Activated naive CD8-positive, alpha-beta T cell treated with anti-CD3 and anti-CD28 coated beads, Interleukin-2, amount 10 ng/mL, durations not matched to agents 7 days and 5 days (primary cell): ENCODE results near the gene DDX55. TPM values are rescaled to one million over a fixed set of nuclear protein-coding genes. Genes with fewer than 3 reads are reported as not detected.
"Not testable (repeated sequence)": the region's sequence is repeated elsewhere in the genome, so short reads cannot be mapped to it uniquely, and the experiment has no call there.

ENCODE experiments used
- ATAC-seq: fragments of 150-1000 bp; cut with Tn5 transposase; one replicate; pipeline ENCODE4 v1.10.0; 2021; ENCODE audit warnings: low read depth, moderate library complexity
- POLR2A ChIA-PET: fragments of 350-600 bp; sonication (Branson Sonifier 250); formaldehyde crosslinking; loops from one replicate; lab custom pipeline; 2021; ENCODE audit warnings: antibody characterized with exemption; lab: Charles Lee
- DNase-seq: peaks from one replicate; pipeline ENCODE4 v3.0.0; 2021
- H3K27ac Mint-ChIP-seq: one replicate; pipeline ENCODE4 v1.8.0; 2022; ENCODE audit warnings: mild to moderate bottlenecking, mixed read lengths
- H3K27me3 Mint-ChIP-seq: one replicate; pipeline ENCODE4 v1.8.0; 2022; ENCODE audit warnings: mild to moderate bottlenecking, moderate library complexity, mixed read lengths
- H3K36me3 Mint-ChIP-seq: one replicate; pipeline ENCODE4 v1.8.0; 2021; ENCODE audit warnings: mild to moderate bottlenecking, mixed read lengths
- H3K4me1 Mint-ChIP-seq: one replicate; pipeline ENCODE4 v1.8.0; 2021; ENCODE audit warnings: mixed read lengths
- H3K4me3 Mint-ChIP-seq: one replicate; pipeline ENCODE4 v1.8.0; 2022; ENCODE audit warnings: mild to moderate bottlenecking, moderate library complexity, mixed read lengths
- H3K9me3 Mint-ChIP-seq: one replicate; pipeline ENCODE4 v1.8.0; 2021; ENCODE audit warnings: mixed read lengths
- total RNA-seq, 2 experiments: library from RNA; stranded (reverse); gene quantifications; one replicate each; pipeline ENCODE4 v1.2.3, GENCODE V29; 2021

DDX55 gene
- total RNA-seq, 2 experiments from 2014 or later = 34.5 to 39.3 TPM

DNA sequence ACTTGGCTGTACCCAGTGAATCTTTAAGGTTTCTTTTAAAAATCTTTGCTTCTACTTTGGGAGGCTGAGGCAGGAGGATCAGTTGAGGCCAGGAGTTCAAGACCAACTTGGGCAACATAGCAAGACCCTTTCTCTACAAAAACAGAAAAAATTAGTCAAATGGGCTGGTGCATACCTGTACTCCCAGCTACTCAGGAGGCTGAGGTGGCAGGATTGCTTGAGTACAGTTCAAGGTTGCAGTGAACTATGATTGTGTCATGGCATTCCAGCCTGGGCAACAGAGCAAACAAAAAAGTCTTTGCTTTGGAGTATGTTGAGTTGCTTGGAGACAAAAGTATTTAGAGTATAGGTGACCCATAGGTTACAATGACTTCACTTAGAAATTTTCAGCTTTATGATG lies 6.2 kb upstream of the DDX55 start:
- Mint-ChIP-seq H3K9me3 (no peaks in the 10 kb centered on the region), H3K4me3 (no peak overlapping the region), H3K27me3 (no peaks in the 10 kb centered on the region), H3K27ac (no peak overlapping the region), H3K4me1 (peaks cover 11% of the 10 kb centered on the region), H3K36me3 (peaks cover 24% of the 10 kb centered on the region)
- ATAC-seq (no peak), DNase-seq (no peak)
- POLR2A ChIA-PET = no interaction called here

DNA sequence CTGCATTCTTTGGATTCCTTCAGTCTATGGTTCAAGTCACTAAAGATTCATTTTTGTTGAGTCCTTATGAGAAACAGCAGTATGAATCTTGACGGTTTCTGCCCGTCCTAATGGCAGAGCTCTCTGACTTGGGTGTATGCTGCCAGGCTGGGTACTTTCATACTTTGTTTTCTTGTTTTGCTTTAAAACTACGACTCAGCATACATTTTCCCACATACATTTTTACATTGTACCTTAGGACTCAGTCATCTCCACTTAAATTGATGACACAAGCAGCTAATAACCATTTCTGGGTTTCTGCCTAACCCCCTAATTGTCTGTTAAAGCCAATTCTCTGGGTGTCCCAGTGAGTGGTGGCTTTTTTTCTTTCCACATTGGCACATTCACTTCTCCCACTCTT lies 4.8 kb upstream of the DDX55 start:
- POLR2A ChIA-PET = no interaction called here
- H3K36me3 Mint-ChIP-seq = peaks cover 19% of the 10 kb centered on the region

DNA sequence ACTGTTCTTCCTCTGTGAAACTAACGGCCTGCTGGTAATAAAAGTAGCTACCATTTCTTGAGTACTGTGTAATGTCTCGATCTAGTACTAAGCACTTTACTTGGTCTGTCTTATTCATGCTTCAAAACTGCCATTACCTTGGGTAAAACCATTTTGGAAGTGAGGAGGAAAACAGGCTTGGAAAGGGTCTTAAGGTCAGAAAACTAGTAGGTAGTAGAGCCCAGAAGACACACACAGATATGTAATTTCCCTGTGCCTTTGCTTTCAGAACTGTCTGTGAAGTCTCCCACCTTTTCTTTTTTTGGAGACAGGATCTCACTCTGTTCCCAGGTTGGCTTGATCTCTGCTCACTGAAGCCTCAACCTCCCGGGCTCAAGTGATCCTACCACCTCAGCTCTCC lies 3.4 kb upstream of the DDX55 start:
- no peak for ATAC-seq
- H3K9me3 Mint-ChIP-seq = no peaks in the 10 kb centered on the region
- DNase-seq = no peak
- peaks cover 23% of the 10 kb centered on the region for H3K4me1 Mint-ChIP-seq
- no peak overlapping the region for H3K27ac Mint-ChIP-seq
- H3K36me3 Mint-ChIP-seq = peaks cover 20% of the 10 kb centered on the region
- H3K4me3 Mint-ChIP-seq = no peak overlapping the region
- POLR2A ChIA-PET = no interaction called here
- no peaks in the 10 kb centered on the region for H3K27me3 Mint-ChIP-seq

More for the DNA sequence above, 4.8 kb upstream of the DDX55 start:
- H3K27ac Mint-ChIP-seq = no peak overlapping the region
- no peaks in the 10 kb centered on the region for H3K9me3 Mint-ChIP-seq
- H3K4me1 Mint-ChIP-seq = peaks cover 16% of the 10 kb centered on the region
- no peak overlapping the region for H3K4me3 Mint-ChIP-seq
- H3K27me3 Mint-ChIP-seq = no peaks in the 10 kb centered on the region
- no peak for DNase-seq
- ATAC-seq = no peak

DNA sequence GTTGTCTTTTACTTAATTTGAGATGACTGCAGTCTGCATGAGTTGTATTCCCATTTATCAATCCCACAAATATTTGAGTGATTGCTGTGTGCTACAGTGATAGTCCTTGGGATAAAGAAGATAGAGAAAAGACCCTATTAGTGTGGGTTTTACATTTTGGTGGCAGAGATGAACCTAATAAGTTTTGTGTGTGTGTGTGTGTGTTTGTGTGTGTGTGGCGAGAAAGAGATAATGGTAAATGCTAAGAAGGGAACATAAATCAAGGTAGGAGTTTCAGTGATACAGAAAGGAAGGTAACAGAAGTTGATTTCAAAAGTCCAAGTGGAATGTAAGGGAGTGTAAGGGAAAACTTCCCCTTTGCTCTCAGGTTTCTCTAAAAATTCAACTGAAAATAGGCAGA lies 2.6 kb upstream of the DDX55 start:
- H3K27me3 Mint-ChIP-seq = no peaks in the 10 kb centered on the region
- H3K4me3 Mint-ChIP-seq = peak overlapping the region; percentile 40
- DNase-seq = no peak
- no peaks in the 10 kb centered on the region for H3K9me3 Mint-ChIP-seq
- peak overlapping the region; percentile 61 for H3K27ac Mint-ChIP-seq
- H3K36me3 Mint-ChIP-seq = peaks cover 20% of the 10 kb centered on the region
- POLR2A ChIA-PET = no interaction called here
- no peak for ATAC-seq
- H3K4me1 Mint-ChIP-seq = peaks cover 27% of the 10 kb centered on the region

DNA sequence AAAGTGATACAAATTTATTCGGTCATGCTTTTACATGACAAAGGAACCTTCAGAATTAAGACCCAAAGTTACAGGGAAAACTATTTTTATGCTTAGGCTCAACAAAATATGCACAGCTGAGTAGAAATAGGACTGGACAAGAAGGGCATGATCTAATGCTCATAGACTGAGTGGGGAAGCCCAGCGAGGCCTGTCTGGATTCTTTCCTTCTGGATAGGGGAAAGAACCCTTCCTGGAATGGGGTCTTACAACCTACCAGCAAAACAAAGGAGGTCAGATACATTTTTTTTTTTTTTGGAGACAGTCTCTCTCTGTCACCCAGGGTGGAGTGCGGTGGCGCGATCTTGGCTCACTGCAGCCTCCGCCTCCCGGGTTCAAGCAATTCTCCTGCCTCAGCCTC lies 2.2 kb upstream of the DDX55 start:
- Mint-ChIP-seq H3K36me3 (peaks cover 20% of the 10 kb centered on the region), H3K4me3 (peak overlapping the region; percentile 40), H3K9me3 (no peaks in the 10 kb centered on the region), H3K27me3 (no peaks in the 10 kb centered on the region), H3K27ac (no peak overlapping the region), H3K4me1 (peaks cover 29% of the 10 kb centered on the region)
- ATAC-seq (no peak), DNase-seq (no peak)
- POLR2A ChIA-PET = interaction anchor here (0.7 kb wide), 1 partner anchor 27 kb away, joined by 3 read pairs; no protein-coding TSS in a partner anchor

DNA sequence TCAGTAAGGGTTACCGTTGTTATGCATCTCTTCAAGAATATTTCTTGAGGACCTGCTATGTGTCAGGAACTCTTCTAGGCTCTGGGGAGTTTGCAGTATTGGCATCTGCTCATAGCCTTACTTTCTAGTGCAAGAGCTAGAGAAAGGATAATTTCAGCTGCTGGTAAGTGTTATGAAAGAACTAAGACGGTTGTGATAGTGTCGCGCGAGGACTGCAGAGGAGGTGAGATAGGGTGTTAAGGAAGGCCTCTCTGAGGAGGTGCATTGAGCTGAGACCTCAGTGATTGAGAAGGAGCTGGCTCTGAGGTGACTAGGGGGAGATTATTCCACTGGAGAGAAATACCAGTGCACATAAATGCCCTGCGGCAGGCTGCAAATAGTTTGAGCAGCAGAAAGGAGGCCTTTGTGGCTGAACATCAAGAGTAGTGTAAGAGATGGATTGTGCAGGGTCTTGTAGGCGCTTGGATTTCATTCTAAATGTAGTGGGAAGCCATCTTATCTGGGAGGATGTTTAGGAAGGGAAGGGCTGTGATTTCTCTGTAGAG lies 824 bp downstream of the DDX55 start:
- POLR2A ChIA-PET = interaction anchor here (0.7 to 2.3 kb wide), 14 partner anchors 9 to 628 kb away, joined by 3 to 17 read pairs (median 3); partner anchors contain the start of genes MPHOSPH9, MTRFR, RILPL1 and RILPL2
- peaks cover 16% of the 10 kb centered on the region for H3K36me3 Mint-ChIP-seq
- H3K27me3 Mint-ChIP-seq = no peaks in the 10 kb centered on the region
- H3K4me3 Mint-ChIP-seq = peak overlapping the region; percentile 93
- peak overlapping the region; percentile 99 for H3K27ac Mint-ChIP-seq
- H3K4me1 Mint-ChIP-seq = peaks cover 34% of the 10 kb centered on the region
- H3K9me3 Mint-ChIP-seq = no peaks in the 10 kb centered on the region
- no peak for DNase-seq
- peak; percentile 1 for ATAC-seq

DNA sequence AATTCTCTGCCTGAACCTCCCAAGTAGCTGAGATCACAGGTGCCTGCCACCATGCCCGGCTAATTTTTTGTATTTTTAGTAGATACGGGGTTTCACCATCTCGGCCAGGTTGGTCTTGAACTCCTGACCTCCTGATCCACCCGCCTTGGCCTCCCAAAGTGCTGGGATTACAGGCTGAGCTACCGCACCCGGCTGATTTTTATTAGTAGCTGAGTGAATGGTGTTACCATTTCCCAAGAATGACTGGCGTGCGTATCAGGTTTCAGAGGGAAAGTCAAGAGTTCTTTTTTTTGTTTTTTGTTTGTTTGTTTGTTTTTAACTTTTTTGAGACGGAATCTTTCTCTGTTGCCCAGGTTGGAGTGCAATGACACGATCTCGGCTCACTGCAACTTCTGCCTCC lies 1.6 kb downstream of the DDX55 start:
- Mint-ChIP-seq H3K27ac (peak overlapping the region; percentile 12), H3K36me3 (peaks cover 22% of the 10 kb centered on the region)

DNA sequence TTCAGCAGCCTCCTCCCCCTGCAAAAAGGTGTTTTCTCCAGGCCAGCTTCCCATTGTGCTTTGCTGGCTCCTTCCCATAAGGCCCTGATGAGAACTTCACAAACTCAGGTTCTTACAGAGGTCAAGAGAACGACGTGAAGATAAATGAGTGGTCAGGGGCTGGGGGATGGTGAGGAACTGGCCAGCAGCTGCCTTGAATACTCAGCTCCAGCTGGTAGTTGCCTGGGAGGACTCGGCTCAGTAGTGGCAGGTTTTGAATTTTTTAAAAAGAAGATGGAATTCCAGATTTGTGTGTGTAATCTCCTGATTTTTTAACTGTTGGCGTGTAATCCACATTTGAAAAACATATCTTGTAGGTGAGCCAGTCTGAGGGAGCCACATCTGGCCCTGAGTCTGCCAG lies 5.9 kb downstream of the DDX55 start:
- no peak overlapping the region for H3K4me3 Mint-ChIP-seq
- peaks cover 18% of the 10 kb centered on the region for H3K4me1 Mint-ChIP-seq
- POLR2A ChIA-PET = no interaction called here
- ATAC-seq = no peak
- DNase-seq = no peak
- H3K9me3 Mint-ChIP-seq = no peaks in the 10 kb centered on the region
- H3K36me3 Mint-ChIP-seq = peaks cover 29% of the 10 kb centered on the region
- no peaks in the 10 kb centered on the region for H3K27me3 Mint-ChIP-seq
- H3K27ac Mint-ChIP-seq = no peak overlapping the region

More for the DNA sequence above, 1.6 kb downstream of the DDX55 start:
- not testable (repeated sequence) for DNase-seq, ATAC-seq, H3K9me3 Mint-ChIP-seq, H3K27me3 Mint-ChIP-seq
- peaks cover 33% of the 10 kb centered on the region for H3K4me1 Mint-ChIP-seq
- peak overlapping the region; percentile 93 for H3K4me3 Mint-ChIP-seq
- POLR2A ChIA-PET = interaction anchor here (1.2 kb wide), 1 partner anchor 144 kb away, joined by 3 read pairs; no protein-coding TSS in a partner anchor

DNA sequence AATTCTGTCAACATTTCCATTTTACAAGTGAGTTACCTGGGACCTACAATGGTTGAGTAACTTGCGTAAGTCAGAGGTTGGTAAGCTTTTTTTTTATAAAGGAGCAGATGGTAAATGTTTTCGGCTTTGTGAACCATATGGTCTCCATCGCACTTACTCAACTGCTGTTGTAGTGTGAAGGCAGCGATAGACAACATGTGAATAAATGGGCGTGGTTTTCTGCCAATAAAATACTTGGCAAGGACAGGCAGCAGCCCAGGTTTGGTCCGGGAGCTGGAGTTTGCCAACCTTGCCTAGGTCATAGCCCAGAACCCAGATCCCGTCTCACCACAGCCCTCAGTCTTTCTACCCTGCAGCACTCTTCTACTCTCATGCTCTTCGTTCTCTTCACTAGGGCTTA lies 6.3 kb downstream of the DDX55 start:
- Mint-ChIP-seq H3K27ac (no peak overlapping the region), H3K4me1 (peaks cover 14% of the 10 kb centered on the region), H3K4me3 (no peak overlapping the region), H3K9me3 (no peaks in the 10 kb centered on the region), H3K36me3 (peaks cover 28% of the 10 kb centered on the region), H3K27me3 (no peaks in the 10 kb centered on the region)
- no peak for DNase-seq
- ATAC-seq = no peak
- POLR2A ChIA-PET = no interaction called here

DNA sequence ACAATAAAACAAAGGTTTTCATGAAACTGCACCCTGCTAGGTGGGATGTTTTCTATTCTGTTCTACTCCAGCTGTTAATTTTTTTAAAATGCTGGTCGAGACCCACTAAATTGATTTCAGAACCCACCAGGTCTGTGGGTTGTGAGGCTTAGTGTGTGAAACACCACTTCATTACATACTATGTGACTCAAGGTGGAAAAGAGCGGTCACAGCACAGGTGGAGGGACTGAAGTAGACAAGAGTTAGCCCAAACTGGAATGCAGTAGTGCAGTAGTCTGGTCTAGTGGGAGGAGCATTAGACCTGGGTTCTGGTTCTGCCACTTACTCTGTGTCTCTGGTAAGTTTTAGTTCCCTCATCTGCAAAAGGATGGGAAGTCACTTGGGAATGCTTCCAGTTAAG lies 12.2 kb downstream of the DDX55 start:
- H3K27ac Mint-ChIP-seq = no peak overlapping the region

DNA sequence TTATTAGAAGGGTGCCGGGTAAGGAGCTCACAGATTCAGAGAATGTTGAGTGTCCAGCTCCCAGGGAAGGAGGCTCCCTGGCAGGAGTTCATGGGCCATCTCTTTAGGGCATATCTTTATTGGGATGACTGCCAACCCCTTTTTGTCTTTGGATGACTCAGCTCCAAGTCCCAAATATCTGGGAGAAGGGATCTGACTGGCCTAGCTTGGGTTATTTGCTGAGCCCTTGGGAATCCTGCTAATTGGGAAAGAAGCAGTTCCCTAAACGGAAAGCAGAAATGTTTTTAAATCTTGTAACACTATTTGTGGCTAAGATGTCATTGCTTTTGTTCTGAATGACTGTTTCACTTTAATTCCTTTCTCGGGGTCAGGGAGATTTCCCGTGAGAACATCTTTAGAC lies 12.6 kb downstream of the DDX55 start:
- no peak for ATAC-seq
- Mint-ChIP-seq H3K27ac (no peak overlapping the region), H3K27me3 (no peaks in the 10 kb centered on the region), H3K36me3 (peaks cover 24% of the 10 kb centered on the region), H3K4me1 (peaks cover 5% of the 10 kb centered on the region), H3K9me3 (no peaks in the 10 kb centered on the region), H3K4me3 (no peak overlapping the region)
- DNase-seq = no peak
- POLR2A ChIA-PET = no interaction called here

More for the DNA sequence above, 12.2 kb downstream of the DDX55 start:
- DNase-seq (no peak), ATAC-seq (no peak)
- H3K4me3 Mint-ChIP-seq = no peak overlapping the region
- peaks cover 5% of the 10 kb centered on the region for H3K4me1 Mint-ChIP-seq
- H3K9me3 Mint-ChIP-seq = no peaks in the 10 kb centered on the region
- POLR2A ChIA-PET = no interaction called here
- no peaks in the 10 kb centered on the region for H3K27me3 Mint-ChIP-seq
- H3K36me3 Mint-ChIP-seq = peaks cover 21% of the 10 kb centered on the region

DNA sequence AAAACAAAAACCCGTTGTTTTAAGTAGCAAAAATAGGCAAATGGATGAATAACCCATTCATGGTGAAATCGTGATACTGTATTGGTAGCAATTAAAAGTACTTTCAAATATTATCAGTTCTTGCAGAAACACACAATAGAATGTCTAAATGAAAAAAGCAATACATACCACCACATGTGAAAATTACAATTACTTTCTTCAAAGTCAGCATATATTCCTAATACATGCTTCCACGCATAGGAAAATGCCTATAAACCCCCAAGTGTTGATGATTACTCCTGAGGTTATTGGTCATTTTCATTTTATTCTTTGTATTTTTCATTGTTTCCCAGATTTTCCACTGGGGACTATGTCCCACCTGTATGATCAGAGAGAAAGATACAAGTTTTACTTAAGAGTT lies 15.2 kb downstream of the DDX55 start:
- Mint-ChIP-seq H3K27ac (no peak overlapping the region), H3K4me3 (no peak overlapping the region), H3K9me3 (no peaks in the 10 kb centered on the region), H3K36me3 (peaks cover 28% of the 10 kb centered on the region), H3K27me3 (no peaks in the 10 kb centered on the region), H3K4me1 (peaks cover 3% of the 10 kb centered on the region)
- ATAC-seq = no peak
- POLR2A ChIA-PET = interaction anchor here (0.6 kb wide), 1 partner anchor 842 kb away, joined by 3 read pairs; no protein-coding TSS in a partner anchor
- no peak for DNase-seq

DNA sequence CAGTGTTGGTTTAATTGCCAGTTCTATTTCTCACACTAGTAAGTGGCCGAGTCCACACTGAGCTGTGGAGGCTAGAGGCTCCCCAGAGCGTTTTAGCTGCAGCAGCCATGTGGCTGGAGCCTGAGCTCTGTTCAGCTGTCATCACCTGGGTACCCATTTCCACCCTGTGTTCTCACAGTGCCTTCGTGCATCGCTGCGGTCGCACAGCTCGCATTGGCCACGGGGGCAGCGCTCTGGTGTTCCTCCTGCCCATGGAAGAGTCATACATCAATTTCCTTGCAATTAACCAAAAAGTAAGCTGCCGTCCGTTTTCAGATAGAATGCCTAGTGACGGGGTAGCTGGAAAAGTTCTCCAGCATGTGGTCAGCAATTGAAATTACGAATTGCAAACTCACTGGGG lies 15.7 kb downstream of the DDX55 start:
- POLR2A ChIA-PET = interaction anchor here (0.6 kb wide), 1 partner anchor 842 kb away, joined by 3 read pairs; no protein-coding TSS in a partner anchor
- H3K27ac Mint-ChIP-seq = no peak overlapping the region

DNA sequence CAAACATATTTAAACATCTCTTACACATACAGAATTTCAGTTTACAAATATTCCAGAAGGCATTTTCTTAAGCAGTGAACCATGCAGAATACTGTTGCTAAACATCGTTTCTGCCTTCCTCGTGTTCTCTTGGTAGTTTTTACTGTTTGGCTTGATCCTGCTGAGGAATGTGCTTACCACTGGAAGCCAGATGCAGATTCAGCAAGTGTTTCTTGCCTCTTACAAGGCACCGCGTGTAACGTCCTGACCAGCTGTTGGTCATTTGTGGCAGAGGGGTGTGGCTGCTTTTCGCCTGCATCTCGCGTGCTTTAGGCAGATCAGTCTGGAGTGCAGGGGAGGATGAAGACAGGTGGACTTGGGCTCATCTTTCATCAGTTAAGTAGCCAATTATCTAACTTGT lies 19.2 kb downstream of the DDX55 start:
- no peak for ATAC-seq
- POLR2A ChIA-PET = no interaction called here

More for the DNA sequence above, 15.7 kb downstream of the DDX55 start:
- Mint-ChIP-seq H3K36me3 (peaks cover 27% of the 10 kb centered on the region), H3K4me1 (peaks cover 3% of the 10 kb centered on the region), H3K4me3 (no peak overlapping the region), H3K9me3 (no peaks in the 10 kb centered on the region), H3K27me3 (no peaks in the 10 kb centered on the region)
- ATAC-seq (no peak), DNase-seq (no peak)

More for the DNA sequence above, 19.2 kb downstream of the DDX55 start:
- DNase-seq = no peak
- H3K4me1 Mint-ChIP-seq = peaks cover 3% of the 10 kb centered on the region
- no peaks in the 10 kb centered on the region for H3K27me3 Mint-ChIP-seq
- no peak overlapping the region for H3K27ac Mint-ChIP-seq
- H3K4me3 Mint-ChIP-seq = no peak overlapping the region
- no peaks in the 10 kb centered on the region for H3K9me3 Mint-ChIP-seq
- peaks cover 32% of the 10 kb centered on the region for H3K36me3 Mint-ChIP-seq
